Central memory CD4-positive, alpha-beta T cell (primary cell): ENCODE measurements around the gene UPF2.
"Not testable (repeated sequence)": the region's sequence is repeated elsewhere in the genome, so short reads cannot be mapped to it uniquely, and the experiment has no call there.

ENCODE experiments used
- DNase-seq: peaks from one replicate; pipeline ENCODE4 v3.0.0; 2022
- total RNA-seq, 3 experiments: gene quantifications; one replicate each; lab custom pipeline; 2026; lab: John Stamatoyannopoulos, UW

The UPF2 gene
- total RNA-seq, result 76.0 to 108 (median 88.7) reads per million in 3 experiments

- peak; percentile 97 for DNase-seq
Observed at GRCh38 chr10:12042797-12043651, at the start of gene UPF2. Gene UPF2, minus strand, starts transcription at chr10:12042809. Its CDS starts 7,386 bp downstream, at chr10:12035423.

GRCh38 chr10:12091421-12091820 lies 48.8 kb upstream of the UPF2 start:
- no peak for DNase-seq

- DNase-seq, result no peak
Observed at GRCh38 chr10:12088919-12089318, 46.3 kb upstream of the UPF2 start.

- no peak for DNase-seq
Observed at GRCh38 chr10:12081879-12082557, 39.4 kb upstream of the UPF2 start.

- no peak for DNase-seq
Observed at GRCh38 chr10:12081470-12081869, 38.9 kb upstream of the UPF2 start.

GRCh38 chr10:12077580-12078180 lies 35.1 kb upstream of the UPF2 start:
- no peak for DNase-seq

GRCh38 chr10:12073526-12073925 lies 30.9 kb upstream of the UPF2 start:
- DNase-seq, result no peak

GRCh38 chr10:12071441-12071840 lies 28.8 kb upstream of the UPF2 start:
- not testable (repeated sequence) for DNase-seq

- DNase-seq, result peak; percentile 98
Observed at GRCh38 chr10:12068449-12069269, 26.1 kb upstream of the UPF2 start, which contains the start of gene DHTKD1. Gene DHTKD1, plus strand, starts transcription at chr10:12068954. Its CDS starts 80 bp downstream, at chr10:12069034.

- no peak for DNase-seq
Observed at GRCh38 chr10:12067336-12067735, 24.7 kb upstream of the UPF2 start.

- no peak for DNase-seq
Observed at GRCh38 chr10:12063483-12063818, 20.8 kb upstream of the UPF2 start.

GRCh38 chr10:12062754-12063482 lies 20.3 kb upstream of the UPF2 start:
- no peak for DNase-seq

GRCh38 chr10:12061124-12061523 lies 18.5 kb upstream of the UPF2 start:
- DNase-seq, result no peak

- DNase-seq, result no peak
Observed at GRCh38 chr10:12056748-12057147, 14.1 kb upstream of the UPF2 start.

GRCh38 chr10:12055732-12056131 lies 13.1 kb upstream of the UPF2 start:
- no peak for DNase-seq

- no peak for DNase-seq
Observed at GRCh38 chr10:12051241-12051640, 8.6 kb upstream of the UPF2 start.

- no peak for DNase-seq
Observed at GRCh38 chr10:12050528-12050927, 7.9 kb upstream of the UPF2 start.

- DNase-seq, result no peak
Observed at GRCh38 chr10:12048547-12048946, 5.9 kb upstream of the UPF2 start.

- no peak for DNase-seq
Observed at GRCh38 chr10:12045596-12045995, 3.0 kb upstream of the UPF2 start.

GRCh38 chr10:12042409-12042796 lies 206 bp downstream of the UPF2 start:
- no peak for DNase-seq

- peak; percentile 1 for DNase-seq
Observed at GRCh38 chr10:12041766-12042408, 722 bp downstream of the UPF2 start.
